GM21381 (cell line): Measurements from ENCODE around the gene FAM163B.

Experiments used
- ATAC-seq: cut with Tn5 transposase; IDR thresholded peaks from one replicate; pipeline ENCODE4 v1.9.1; 2021; ENCODE audit warnings: mild to moderate bottlenecking, moderate library complexity; ENCODE audit not compliant: unreplicated experiment

Gene FAM163B

DNA sequence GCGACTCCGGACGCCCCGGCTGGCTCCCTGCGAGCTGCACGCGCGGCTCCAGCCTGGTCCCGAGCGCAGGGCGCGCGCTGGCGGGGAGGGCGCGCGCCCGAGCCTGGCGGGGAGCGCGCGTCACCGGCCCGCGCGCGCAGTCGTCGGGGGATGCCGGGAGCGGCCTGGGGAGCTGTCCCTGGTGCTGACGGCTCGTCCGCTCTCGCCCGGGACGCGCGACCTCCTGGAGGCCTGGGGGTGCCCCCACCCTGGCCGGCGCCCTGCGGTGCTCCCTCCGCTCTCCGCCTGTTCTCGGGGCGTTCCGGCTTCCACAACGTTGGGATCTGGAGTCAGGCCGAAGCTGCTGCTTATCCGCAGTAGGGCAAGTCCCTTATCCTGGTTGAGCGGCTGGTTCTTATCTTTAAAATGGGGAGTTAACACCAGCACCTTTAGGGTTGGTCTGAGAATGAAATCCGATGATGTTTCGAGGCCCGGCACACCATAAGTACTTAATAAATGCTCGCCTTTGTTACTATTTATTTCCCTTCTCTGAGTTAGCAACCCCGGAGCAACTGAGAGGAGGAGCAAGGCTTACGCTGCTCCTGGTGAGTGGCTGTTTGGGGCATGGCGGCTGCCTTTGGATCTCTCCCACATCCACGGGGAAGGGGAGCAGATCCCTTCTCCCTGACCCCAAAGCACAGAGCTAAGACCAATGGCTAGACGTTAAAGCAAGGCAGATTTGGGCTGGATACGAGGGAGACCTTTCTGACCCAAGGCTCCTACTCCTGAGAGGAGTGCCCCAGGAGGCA is at the start of gene FAM163B:
Gene FAM163B (minus strand): TSS at position 79 of the 788 bp plus-strand sequence. CDS start 29,166 bp downstream, outside the sequence.
- ATAC-seq, result no peak

- ATAC-seq, result no peak
These were observed 48.0 kb upstream of the FAM163B start for GRCh38 chr9:133657120-133657661.

DNA sequence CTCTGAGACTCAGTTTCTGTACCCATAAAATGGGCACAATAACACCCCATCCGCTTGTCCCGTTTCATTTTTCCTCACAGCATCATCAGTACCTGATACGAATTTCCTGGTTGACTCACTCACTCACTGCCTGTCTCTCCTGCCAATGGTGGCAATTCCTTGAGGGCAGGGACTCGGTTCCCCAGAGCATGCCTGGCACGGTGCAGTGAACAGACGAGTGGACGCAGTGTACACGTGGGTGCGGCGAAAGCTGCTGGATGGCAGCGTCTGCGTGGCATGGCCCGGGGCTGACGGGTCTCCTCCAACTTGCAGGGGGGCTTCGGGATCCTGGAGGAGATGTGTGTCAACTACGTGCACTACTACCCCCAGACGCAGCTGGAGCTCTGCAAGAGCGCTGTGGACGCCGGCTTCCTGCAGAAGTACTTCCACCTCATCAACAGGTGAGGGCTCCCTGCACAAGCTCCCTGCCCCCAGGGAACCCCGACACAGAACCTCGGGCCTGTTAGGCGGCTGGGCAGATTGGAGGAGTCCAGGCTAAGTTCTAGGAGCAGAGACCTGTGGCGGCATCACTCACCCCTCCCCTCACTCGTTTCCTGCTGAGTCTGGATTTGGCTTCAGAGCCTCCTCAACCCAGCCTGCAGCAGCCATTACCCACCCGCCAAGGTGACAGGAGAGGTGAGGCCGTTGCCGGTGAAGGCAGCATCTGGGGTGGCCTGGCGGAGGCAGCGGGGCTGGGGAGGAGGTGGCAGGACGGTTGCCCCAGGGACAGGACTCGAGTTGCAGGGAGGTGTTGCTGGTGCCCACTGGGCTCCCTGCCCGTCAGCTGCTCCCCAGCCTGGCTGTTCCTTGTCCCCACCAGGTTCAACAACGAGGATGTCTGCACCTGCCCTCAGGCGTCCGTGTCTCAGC is 47.3 kb upstream of the FAM163B start:
- ATAC-seq, result no peak

DNA sequence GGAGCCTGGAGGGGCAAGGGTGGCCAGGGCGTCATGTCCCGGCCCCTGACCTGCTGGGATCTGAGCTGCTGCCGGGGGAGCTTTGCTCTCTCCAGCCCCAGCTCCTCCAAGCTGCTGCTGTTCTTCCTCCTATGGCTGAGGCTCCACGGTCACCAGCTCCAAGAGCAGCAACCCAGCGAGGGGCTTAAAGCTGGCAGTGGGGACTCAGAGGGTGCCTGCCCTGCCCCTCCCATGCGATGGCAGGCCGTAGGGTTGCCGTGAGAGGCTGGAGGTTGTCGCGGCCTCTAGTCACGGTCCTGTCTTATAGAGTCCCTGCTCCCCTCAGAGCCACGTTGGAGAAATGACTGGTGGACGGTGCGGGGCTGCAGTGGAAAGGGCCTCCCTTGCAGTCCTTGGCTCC is 46.5 kb upstream of the FAM163B start:
- no peak for ATAC-seq

DNA sequence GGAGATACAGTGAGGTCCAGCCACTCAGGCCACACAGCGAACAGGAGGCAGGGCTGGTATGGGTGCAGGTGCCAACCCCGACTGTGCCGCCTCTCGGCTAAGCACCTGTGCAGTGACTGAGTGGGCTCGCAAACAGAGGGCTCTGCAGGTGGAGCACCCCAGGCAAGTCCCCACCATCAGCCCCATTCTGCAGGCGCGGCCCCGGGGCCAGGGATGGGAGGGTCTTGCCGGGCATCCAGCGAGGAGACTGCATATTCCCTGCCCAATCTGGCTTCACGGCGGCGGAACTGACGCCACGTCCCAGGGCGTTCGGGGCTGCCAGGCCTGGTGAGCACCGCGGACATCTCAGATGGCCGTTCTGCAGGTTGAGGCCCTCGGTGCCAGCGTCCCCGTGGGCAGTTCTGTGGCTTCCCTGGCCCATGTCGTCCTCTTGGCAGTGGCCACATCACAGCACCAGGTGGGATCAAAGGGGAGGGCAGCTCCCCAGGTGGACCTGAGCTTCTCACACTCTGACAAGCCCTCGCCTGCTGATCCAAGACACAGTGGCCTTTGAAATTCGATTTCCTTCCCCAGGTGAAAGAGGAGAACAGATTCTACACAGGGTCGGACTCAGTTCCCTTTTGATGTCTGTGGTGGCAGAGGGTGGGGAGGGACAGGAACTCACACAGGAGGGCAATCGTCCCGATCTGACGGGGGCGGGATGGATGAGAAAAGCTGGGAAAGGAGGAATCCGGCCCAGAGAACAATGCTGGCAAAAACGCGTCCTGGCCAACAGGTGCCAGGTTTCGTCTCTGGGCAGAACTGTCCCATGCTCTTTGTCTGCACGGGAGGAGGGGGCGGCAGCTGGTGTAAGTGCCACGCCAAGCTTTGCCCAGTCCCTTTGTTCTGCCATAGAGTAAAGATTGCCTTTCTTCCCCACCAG is 45.8 kb upstream of the FAM163B start:
- ATAC-seq, result no peak

DNA sequence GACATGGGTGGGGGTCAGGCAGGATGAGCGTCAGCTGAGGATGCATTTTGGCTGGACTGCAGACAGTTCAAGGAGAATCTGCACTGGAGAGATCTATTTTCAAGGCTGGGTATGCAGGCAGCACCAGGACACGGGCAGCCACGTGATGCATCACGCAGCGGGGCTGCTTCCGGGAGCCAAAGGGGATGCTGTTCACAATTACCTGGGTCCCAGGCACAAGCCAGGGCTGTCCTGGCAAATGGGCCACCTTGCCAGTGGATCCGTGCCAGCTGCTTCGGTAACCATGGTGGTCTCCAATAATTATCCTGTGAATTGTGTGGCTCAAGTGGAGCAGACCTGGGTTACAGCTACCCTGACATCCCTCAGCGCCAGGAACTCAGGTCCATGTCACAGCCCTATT is 44.4 kb upstream of the FAM163B start:
- no peak for ATAC-seq

DNA sequence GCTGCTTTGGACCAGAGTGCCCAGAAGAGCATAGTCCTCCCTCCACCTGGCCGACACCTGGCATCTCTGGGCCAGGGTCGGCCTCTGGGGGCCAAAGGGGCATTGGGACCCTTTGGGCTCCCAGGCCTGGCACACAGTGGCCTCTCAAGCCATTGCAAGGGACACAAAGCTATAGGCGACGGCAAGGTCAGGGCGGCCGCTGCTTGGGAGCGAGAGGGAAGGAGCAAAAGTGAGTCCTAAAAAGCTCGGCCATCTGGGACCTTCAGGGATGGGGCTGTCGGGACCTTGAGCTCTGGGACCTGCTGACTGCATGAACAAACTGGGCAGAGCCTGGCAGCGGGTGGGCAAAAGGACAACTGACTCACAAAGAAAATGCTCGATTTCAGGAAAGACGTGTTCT is 40.8 kb upstream of the FAM163B start:
- ATAC-seq, result no peak

GRCh38 chr9:133649194-133649593 is 40.0 kb upstream of the FAM163B start:
- ATAC-seq, result no peak

DNA sequence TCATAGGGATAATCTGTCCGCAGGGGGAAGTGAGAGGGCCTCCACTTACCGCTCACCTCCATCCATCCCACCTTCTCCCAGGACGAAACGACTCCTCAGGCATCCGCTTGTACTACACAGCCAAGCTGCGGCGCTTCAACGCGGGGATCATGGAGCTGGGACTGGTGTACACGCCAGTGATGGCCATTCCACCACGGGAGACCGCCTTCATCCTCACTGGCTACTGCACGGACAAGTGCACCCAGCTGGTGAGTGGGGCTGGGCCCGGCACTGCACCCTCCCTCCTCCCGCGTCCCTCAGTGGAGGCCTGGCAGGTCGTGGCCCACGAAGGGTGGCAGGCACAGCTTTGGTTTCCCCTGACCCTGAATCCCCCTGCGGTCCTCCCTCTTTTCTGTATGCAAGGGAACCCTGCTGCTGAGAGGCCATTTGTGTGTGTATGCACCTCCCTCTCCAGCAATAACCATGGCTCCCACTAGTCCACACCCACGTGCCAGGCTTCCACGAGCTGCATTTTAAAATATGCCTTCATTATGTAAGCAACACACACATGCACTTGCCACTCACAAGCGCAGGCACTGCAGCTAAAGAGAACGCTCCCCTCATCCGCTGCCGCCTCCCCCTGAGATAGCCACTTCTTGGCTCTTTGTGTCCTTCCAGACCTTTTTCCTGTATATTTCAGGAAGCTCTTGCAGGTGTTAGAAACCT is 38.7 kb upstream of the FAM163B start:
- ATAC-seq, result no peak

- ATAC-seq, result no peak
These were observed 38.0 kb upstream of the FAM163B start for GRCh38 chr9:133647148-133647547.

GRCh38 chr9:133645021-133645765 is 36.0 kb upstream of the FAM163B start:
- ATAC-seq, result no peak

GRCh38 chr9:133643978-133644760 is 35.0 kb upstream of the FAM163B start:
- no peak for ATAC-seq

GRCh38 chr9:133643362-133643755 is 34.2 kb upstream of the FAM163B start:
- ATAC-seq, result no peak

DNA sequence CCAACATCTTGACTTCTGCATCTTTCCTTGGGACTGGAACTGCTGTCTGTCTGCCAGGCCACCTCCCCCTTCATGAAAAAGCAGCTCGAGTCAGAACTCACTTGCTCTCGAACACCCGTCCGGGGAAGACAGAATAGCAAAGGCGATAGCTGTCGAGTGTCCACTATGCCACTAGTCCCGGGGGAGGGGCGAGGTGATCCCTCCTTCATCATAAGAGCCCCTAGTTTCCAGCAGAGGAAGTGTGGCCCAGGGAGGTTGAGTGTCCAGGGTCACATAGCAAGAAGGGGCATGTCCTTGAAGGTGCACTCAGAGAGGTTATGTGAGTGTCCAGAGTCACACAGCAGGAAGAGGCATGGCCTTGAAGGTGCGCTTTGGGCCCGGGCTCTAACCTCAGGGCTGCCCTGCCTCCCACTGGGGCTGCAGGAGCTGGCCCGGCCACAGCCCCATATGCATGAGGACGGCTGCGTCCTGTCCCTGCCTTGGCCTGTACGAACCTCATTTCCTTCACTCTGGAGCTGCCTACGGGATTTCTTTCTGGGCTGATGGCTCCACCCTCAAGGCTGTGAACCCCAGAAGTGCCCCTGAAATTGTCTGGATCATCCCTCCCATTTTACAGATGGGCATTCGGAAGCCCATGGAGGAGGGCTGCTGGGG is 33.6 kb upstream of the FAM163B start:
- ATAC-seq, result no peak

- ATAC-seq, result no peak
These were observed 32.8 kb upstream of the FAM163B start for GRCh38 chr9:133641861-133642595.

DNA sequence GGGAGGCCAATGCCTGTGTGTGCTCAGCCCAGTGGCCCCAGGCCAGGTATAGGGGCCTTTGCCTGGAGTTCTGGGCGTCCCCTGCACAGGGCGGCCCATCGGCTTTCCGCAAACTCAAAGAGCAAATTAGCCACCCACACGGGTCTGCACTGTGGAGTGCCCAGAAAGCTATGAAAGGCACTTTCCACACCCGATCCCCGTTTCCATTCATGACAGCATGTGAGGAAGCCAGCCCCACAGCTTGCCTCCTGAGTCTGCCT is 32.1 kb upstream of the FAM163B start:
- ATAC-seq, result no peak

DNA sequence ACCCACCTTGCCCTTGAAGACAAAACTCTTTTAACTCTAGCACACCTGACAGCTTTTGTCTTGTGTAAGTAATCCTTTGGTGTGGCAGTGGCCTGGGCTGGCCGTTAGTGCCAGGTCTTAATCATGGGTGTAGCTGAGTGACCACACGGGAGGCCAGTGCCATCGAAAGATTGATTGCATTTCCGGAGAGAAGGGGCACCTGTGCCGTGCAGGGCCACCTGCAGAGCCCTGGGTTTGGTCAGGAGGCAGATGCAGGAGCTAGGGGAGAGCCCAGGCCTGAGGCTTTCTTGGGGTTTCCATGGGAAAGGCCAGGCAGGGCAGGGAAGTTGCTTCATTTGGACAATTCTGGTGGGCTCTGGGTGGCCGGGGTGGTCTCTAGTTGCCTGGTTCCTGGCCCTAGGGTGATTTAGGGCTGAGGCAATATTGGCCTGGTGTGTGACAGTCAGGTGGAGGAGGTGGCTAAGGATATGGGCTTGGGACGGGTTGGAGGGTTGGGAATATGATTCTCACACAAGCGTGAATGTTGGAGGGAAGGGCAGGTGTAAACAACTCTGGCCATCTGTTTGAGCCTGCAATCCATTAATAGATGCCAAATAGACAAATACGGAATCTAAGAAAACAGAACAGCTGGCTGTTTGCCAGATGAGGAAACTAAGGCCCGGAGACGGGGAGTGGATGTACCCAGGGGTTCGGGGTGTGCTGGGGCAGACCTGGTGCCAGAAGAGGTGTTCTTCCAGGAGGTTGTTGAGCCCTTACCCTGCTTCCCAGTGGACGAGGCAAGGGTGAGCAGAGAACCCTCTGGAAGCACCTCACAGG is 31.6 kb upstream of the FAM163B start:
- ATAC-seq, result no peak
